HG02571 (cell line): ENCODE data around the gene ZYX.
"Not testable (repeated sequence)": the region's sequence is repeated elsewhere in the genome, so short reads cannot be mapped to it uniquely, and the experiment has no call there.

Experiments
- ATAC-seq: cut with Tn5 transposase; IDR thresholded peaks from one replicate; pipeline ENCODE4 v1.9.1; 2021; ENCODE audit warnings: mild to moderate bottlenecking, moderate library complexity; ENCODE audit not compliant: unreplicated experiment

ZYX gene

GRCh38 chr7:143384661-143385631 lies 3.8 kb downstream of the ZYX start:
- no peak for ATAC-seq

- ATAC-seq = no peak
These were observed 5.0 kb downstream of the ZYX start for GRCh38 chr7:143385891-143386781.

GRCh38 chr7:143387156-143387975 lies 6.2 kb downstream of the ZYX start:
- no peak for ATAC-seq

GRCh38 chr7:143388051-143388450 lies 6.9 kb downstream of the ZYX start:
- no peak for ATAC-seq

- no peak for ATAC-seq
These were observed 7.5 kb downstream of the ZYX start for GRCh38 chr7:143388491-143389101.

- ATAC-seq = no peak
These were observed 8.4 kb downstream of the ZYX start for GRCh38 chr7:143389316-143390103.

- no peak for ATAC-seq
These were observed 9.1 kb downstream of the ZYX start for GRCh38 chr7:143390104-143390772.

GRCh38 chr7:143390773-143391317 lies 9.7 kb downstream of the ZYX start:
- ATAC-seq = no peak

GRCh38 chr7:143391462-143392404 lies 10.6 kb downstream of the ZYX start:
- ATAC-seq = no peak

GRCh38 chr7:143392427-143392826 lies 11.3 kb downstream of the ZYX start:
- ATAC-seq = not testable (repeated sequence)

GRCh38 chr7:143392875-143393266 lies 11.7 kb downstream of the ZYX start:
- ATAC-seq = no peak

GRCh38 chr7:143393267-143394041 lies 12.3 kb downstream of the ZYX start:
- ATAC-seq = no peak

- ATAC-seq = no peak
These were observed 12.9 kb downstream of the ZYX start for GRCh38 chr7:143394068-143394467.

- no peak for ATAC-seq
These were observed 13.6 kb downstream of the ZYX start for GRCh38 chr7:143394777-143395176.

GRCh38 chr7:143395187-143396149 lies 14.3 kb downstream of the ZYX start:
- ATAC-seq = no peak

GRCh38 chr7:143396182-143396581 lies 15.0 kb downstream of the ZYX start:
- no peak for ATAC-seq
